HepG2 (cell line): Measurements from ENCODE around the gene STX1B. TPM values are rescaled to one million over a fixed set of nuclear protein-coding genes. Genes with fewer than 3 reads are reported as not detected.

Experiments
- CEBPB ChIP-seq: IDR thresholded peaks from 2 replicates; pipeline ENCODE4 v1.6.1; 2011; ENCODE audit warnings: low read depth, low read length, improper control_type of control experiment, borderline replicate concordance
- ELF3 ChIP-seq: IDR thresholded peaks from 2 replicates; pipeline ENCODE4 v1.6.1; 2016; ENCODE audit warnings: missing genetic modification reagents, missing compliant biosample characterization
- FLYWCH1 ChIP-seq: sonication (generic); formaldehyde crosslinking; IDR thresholded peaks from 2 replicates; pipeline ENCODE4 v1.8.1; 2023; ENCODE audit warnings: mild to moderate bottlenecking, missing genetic modification reagents
- FOXO4 ChIP-seq: sonication (generic); formaldehyde crosslinking; conservative IDR thresholded peaks from 2 replicates; pipeline ENCODE4 v1.8.1; 2023; ENCODE audit warnings: missing genetic modification reagents
- HDAC1 ChIP-seq: sonication (generic); formaldehyde crosslinking; IDR thresholded peaks from 2 replicates; pipeline ENCODE4 v1.5.1; 2020; ENCODE audit warnings: mild to moderate bottlenecking, missing genetic modification reagents
- HNRNPLL ChIP-seq: fragments of 200-400 bp; formaldehyde crosslinking; IDR thresholded peaks from 2 replicates; pipeline ENCODE4 v1.6.1; 2017; ENCODE audit warnings: mild to moderate bottlenecking, low read depth, low read length; ENCODE audit not compliant: poor library complexity, severe bottlenecking
- ISL2 ChIP-seq: sonication (generic); formaldehyde crosslinking; IDR thresholded peaks from 2 replicates; pipeline ENCODE4 v1.5.0; 2020; ENCODE audit warnings: missing genetic modification reagents
- MXD4 ChIP-seq: IDR thresholded peaks from 2 replicates; pipeline ENCODE4 v1.6.1; 2016; ENCODE audit warnings: mild to moderate bottlenecking, missing biosample characterization, missing genetic modification reagents
- PATZ1 ChIP-seq: sonication (generic); formaldehyde crosslinking; IDR thresholded peaks from 2 replicates; pipeline ENCODE4 v1.4.0; 2020; ENCODE audit warnings: missing genetic modification reagents
- POGK ChIP-seq: sonication (generic); formaldehyde crosslinking; conservative IDR thresholded peaks from 2 replicates; pipeline ENCODE4 v1.8.0; 2022; ENCODE audit warnings: mild to moderate bottlenecking, moderate library complexity, missing genetic modification reagents
- SMAD9 ChIP-seq: sonication (generic); formaldehyde crosslinking; IDR thresholded peaks from 2 replicates; pipeline ENCODE4 v1.5.1; 2020; ENCODE audit warnings: mild to moderate bottlenecking, missing genetic modification reagents
- STAT5B ChIP-seq: sonication (generic); formaldehyde crosslinking; IDR thresholded peaks from 2 replicates; pipeline ENCODE4 v1.4.0; 2020; ENCODE audit warnings: missing genetic modification reagents
- ZMYM4 ChIP-seq: sonication (generic); formaldehyde crosslinking; IDR thresholded peaks from 2 replicates; pipeline ENCODE4 v1.8.1; 2023; ENCODE audit warnings: mild to moderate bottlenecking, missing genetic modification reagents
- ZNF180 ChIP-seq: sonication (generic); formaldehyde crosslinking; IDR thresholded peaks from 2 replicates; pipeline ENCODE4 v1.4.0; 2020; ENCODE audit warnings: low read depth, missing genetic modification reagents, borderline replicate concordance
- ZNF343 ChIP-seq: sonication (generic); formaldehyde crosslinking; IDR thresholded peaks from 2 replicates; pipeline ENCODE4 v1.4.0; 2020; ENCODE audit warnings: mild to moderate bottlenecking, missing genetic modification reagents
- ZNF644 ChIP-seq: IDR thresholded peaks from 2 replicates; pipeline ENCODE4 v1.6.1; 2016; ENCODE audit warnings: low read depth
- polyA plus RNA-seq, 8 experiments: library from polyadenylated mRNA; depleted of rRNA in 3 of 8; stranded (reverse) in 7 of 8; unstranded in 1 of 8; fragments of >200 nt; fragmentation: Illumina TruSeq in 4 of 8; extraction: Trizol in 4 of 8; gene quantifications; 2 replicates each; pipeline versions ENCODE4 v1.2.1 to v1.2.3, GENCODE V29; 2011 to 2016; ENCODE audit warnings: low read depth in 4 of 8, missing spikeins in 1 of 8, mixed read lengths in 1 of 8; ENCODE audit not compliant: insufficient read depth in 1 of 8
- total RNA-seq, 5 experiments: library from RNA; depleted of rRNA; stranded (reverse); fragments of >200 nt; fragmentation: Illumina TruSeq; extraction: Trizol; gene quantifications; 2 replicates each; pipeline ENCODE4 v1.2.3, GENCODE V29; 2016; ENCODE audit warnings: low read depth in 1 of 5
- TF ChIP-seq, protein P1 (sequence below): sonication (generic); formaldehyde crosslinking; IDR thresholded peaks from 2 replicates; pipeline ENCODE4 v1.8.0; 2022; ENCODE audit warnings: mild to moderate bottlenecking, missing genetic modification reagents
- TF ChIP-seq, protein P2 (sequence below): sonication (generic); formaldehyde crosslinking; IDR thresholded peaks from 2 replicates; pipeline ENCODE4 v1.5.1; 2020; ENCODE audit warnings: mild to moderate bottlenecking, moderate library complexity, missing genetic modification reagents

STX1B gene
- total and polyA plus RNA-seq, 2 of the 13 experiments (the other 11 are each of a cell fraction or from before 2014, with no cell fraction given): 2.1 to 3.0 TPM

- peak; percentile 85 for TF ChIP-seq PATZ1 (CRISPR knock-in tag)
- no peak for TF ChIP-seq ZNF180 (CRISPR knock-in tag)
- TF ChIP-seq FLYWCH1 (CRISPR knock-in tag): no peak
- TF ChIP-seq ZNF343 (CRISPR knock-in tag): no peak; the same call in 1 of the 2 replicates
- TF ChIP-seq, protein P1, sequence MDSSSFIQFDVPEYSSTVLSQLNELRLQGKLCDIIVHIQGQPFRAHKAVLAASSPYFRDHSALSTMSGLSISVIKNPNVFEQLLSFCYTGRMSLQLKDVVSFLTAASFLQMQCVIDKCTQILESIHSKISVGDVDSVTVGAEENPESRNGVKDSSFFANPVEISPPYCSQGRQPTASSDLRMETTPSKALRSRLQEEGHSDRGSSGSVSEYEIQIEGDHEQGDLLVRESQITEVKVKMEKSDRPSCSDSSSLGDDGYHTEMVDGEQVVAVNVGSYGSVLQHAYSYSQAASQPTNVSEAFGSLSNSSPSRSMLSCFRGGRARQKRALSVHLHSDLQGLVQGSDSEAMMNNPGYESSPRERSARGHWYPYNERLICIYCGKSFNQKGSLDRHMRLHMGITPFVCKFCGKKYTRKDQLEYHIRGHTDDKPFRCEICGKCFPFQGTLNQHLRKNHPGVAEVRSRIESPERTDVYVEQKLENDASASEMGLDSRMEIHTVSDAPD: no peak
- no peak for TF ChIP-seq MXD4 (CRISPR knock-in tag)
- 0 out of 2 replicates have a peak, but pooled peaks have one; percentile 15 for TF ChIP-seq STAT5B (CRISPR knock-in tag)
- TF ChIP-seq HDAC1 (CRISPR knock-in tag): 0 out of 2 replicates have a peak, but pooled peaks have one; percentile 35
- 0 out of 2 replicates have a peak, but pooled peaks have one; percentile 37 for TF ChIP-seq ELF3 (CRISPR knock-in tag)
- TF ChIP-seq ZNF644 (CRISPR knock-in tag): no peak
- TF ChIP-seq ISL2: 0 out of 2 replicates have a peak, but pooled peaks have one; percentile 39
- TF ChIP-seq, protein P2, sequence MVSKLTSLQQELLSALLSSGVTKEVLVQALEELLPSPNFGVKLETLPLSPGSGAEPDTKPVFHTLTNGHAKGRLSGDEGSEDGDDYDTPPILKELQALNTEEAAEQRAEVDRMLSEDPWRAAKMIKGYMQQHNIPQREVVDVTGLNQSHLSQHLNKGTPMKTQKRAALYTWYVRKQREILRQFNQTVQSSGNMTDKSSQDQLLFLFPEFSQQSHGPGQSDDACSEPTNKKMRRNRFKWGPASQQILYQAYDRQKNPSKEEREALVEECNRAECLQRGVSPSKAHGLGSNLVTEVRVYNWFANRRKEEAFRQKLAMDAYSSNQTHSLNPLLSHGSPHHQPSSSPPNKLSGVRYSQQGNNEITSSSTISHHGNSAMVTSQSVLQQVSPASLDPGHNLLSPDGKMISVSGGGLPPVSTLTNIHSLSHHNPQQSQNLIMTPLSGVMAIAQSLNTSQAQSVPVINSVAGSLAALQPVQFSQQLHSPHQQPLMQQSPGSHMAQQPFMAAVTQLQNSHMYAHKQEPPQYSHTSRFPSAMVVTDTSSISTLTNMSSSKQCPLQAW (CRISPR knock-in tag): no peak
- no peak for TF ChIP-seq CEBPB
- peak; percentile 50 for TF ChIP-seq HNRNPLL
- TF ChIP-seq FOXO4 (CRISPR knock-in tag): no peak
- no peak for TF ChIP-seq SMAD9
- no peak for TF ChIP-seq ZMYM4
- peak; percentile 82 for TF ChIP-seq POGK (CRISPR knock-in tag)
These were observed 61.5 kb downstream of the STX1B start, which contains the start of gene ORAI3 (continued) for GRCh38 chr16:30948667-30949649.
